HUES64 (cell line): ENCODE data around the gene KLHL29.
"Not testable (repeated sequence)": the region's sequence is repeated elsewhere in the genome, so short reads cannot be mapped to it uniquely, and the experiment has no call there.

Experiments used
- H3K27ac ChIP-seq: 2 replicates; pipeline ENCODE4 v1.7.0; 2013; ENCODE audit warnings: low read depth, low read length, inconsistent platforms
- H3K27me3 ChIP-seq: 2 replicates; pipeline ENCODE4 v1.6.1; 2013; ENCODE audit warnings: mild to moderate bottlenecking, low read length; ENCODE audit not compliant: insufficient read depth
- H3K36me3 ChIP-seq: 2 replicates; pipeline ENCODE4 v1.6.1; 2013; ENCODE audit warnings: mild to moderate bottlenecking, low read length; ENCODE audit not compliant: insufficient read depth
- H3K4me1 ChIP-seq: 2 replicates; pipeline ENCODE4 v1.6.1; 2013; ENCODE audit warnings: mild to moderate bottlenecking, low read length, moderate library complexity; ENCODE audit not compliant: insufficient read depth
- H3K4me3 ChIP-seq: 2 replicates; pipeline ENCODE4 v1.5.1; 2013; ENCODE audit warnings: mild to moderate bottlenecking, low read length, moderate library complexity
- H3K9ac ChIP-seq: 2 replicates; pipeline ENCODE4 v1.6.1; 2013; ENCODE audit warnings: mild to moderate bottlenecking, low read depth, low read length
- H3K9me3 ChIP-seq: 2 replicates; pipeline ENCODE4 v1.6.1; 2013; ENCODE audit warnings: low read depth, low read length; ENCODE audit not compliant: insufficient read depth
- WGBS: fragments of 150-250, 120-280 bp; methylation state at CpG from one replicate; pipeline ENCODE4 v1.1.7; 2013; ENCODE audit warnings: missing lambda C conversion rate; 5-methylcytosine and 5-hydroxymethylcytosine counted together

Gene KLHL29

GRCh38 chr2:23385351-23385747 is 370 bp downstream of the KLHL29 start:
- peak overlapping the region; percentile 64 for H3K4me3 ChIP-seq
- no peak overlapping the region for H3K27ac ChIP-seq
- 1% methylated on average over 52 of the region's 52 CpGs for WGBS
- H3K4me1 ChIP-seq, result peaks cover 7% of the 10 kb centered on the region
- H3K9ac ChIP-seq, result no peak overlapping the region
- H3K27me3 ChIP-seq, result peaks cover 91% of the 10 kb centered on the region
- H3K9me3 ChIP-seq, result no peaks in the 10 kb centered on the region
- no peaks in the 10 kb centered on the region for H3K36me3 ChIP-seq

- Histone ChIP-seq H3K9me3 (no peaks in the 10 kb centered on the region), H3K9ac (no peak overlapping the region), H3K27ac (no peak overlapping the region), H3K4me3 (peak overlapping the region; percentile 64), H3K36me3 (no peaks in the 10 kb centered on the region), H3K27me3 (peaks cover 91% of the 10 kb centered on the region), H3K4me1 (peaks cover 2% of the 10 kb centered on the region)
- WGBS, result under 1% methylated on average over 63 of the region's 63 CpGs
These were observed 864 bp downstream of the KLHL29 start for GRCh38 chr2:23385748-23386338.

DNA sequence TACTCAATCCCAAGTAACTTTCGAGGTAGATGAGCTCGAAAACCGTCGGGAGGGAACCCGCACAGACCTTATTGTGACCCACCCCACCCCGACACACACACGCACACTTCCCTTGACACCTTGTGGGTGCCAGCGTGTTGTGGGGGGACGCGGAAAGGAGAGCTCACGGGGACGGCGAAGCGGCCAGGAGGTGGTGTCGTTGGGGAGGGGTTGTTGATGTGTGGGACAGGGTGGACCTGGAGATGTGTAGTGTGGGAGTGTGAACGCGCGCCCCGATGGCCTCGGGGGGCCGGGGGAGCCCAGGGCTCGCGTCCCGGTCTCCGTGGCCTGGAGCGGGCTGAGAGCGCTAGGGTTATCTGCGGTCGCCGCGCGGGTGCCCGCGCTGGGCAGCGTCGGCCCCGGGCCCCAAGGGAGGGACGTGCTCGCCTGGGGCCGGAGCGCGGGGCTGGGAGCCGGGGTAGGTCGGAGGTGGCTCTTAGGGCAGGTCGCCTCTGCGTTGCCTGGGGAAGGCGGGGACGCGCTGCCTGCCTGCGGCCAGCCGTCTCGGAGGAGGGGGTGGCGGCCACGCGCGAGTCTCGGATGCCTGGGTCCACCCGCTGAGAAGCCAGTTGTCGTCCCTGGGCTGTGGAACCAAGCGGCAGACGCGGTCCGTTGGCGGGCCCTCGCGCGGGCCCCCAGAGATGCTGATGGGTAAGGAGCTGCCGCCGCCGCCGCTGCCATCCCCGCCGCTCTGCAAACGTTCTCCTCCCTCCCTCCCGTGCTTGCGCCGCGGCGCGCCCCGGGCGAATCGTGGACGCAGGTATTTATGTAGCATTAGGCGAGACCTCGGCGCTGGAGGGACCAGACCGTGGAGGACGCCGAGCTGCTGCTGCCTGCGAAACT is 1.6 kb downstream of the KLHL29 start:
- Histone ChIP-seq H3K9me3 (no peaks in the 10 kb centered on the region), H3K27me3 (peaks cover 87% of the 10 kb centered on the region), H3K36me3 (no peaks in the 10 kb centered on the region), H3K9ac (no peak overlapping the region), H3K4me1 (no peaks in the 10 kb centered on the region), H3K27ac (no peak overlapping the region), H3K4me3 (peak overlapping the region; percentile 64)
- under 1% methylated on average over 91 of the region's 91 CpGs for WGBS

DNA sequence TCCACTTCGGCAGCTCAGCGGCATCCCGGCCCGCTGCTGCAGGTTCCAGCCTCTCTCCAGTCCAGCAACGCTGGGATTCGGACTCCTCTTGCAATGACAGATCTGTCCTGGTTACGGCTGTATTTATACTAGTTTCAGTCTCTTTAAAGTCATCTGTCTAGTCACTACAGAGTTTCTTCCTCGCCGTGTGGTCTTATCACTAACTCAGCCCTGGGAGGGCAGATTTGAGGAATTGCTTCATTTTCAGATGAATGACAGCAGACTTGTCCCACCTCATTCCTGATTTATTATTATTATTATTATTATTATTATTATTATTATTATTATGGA is 2.2 kb downstream of the KLHL29 start:
- H3K9me3 ChIP-seq, result no peaks in the 10 kb centered on the region
- 9% methylated on average over 9 of the region's 9 CpGs for WGBS
- no peaks in the 10 kb centered on the region for H3K36me3 ChIP-seq
- H3K4me1 ChIP-seq, result no peaks in the 10 kb centered on the region
- H3K27ac ChIP-seq, result no peak overlapping the region
- H3K27me3 ChIP-seq, result peaks cover 81% of the 10 kb centered on the region
- H3K9ac ChIP-seq, result no peak overlapping the region
- H3K4me3 ChIP-seq, result peak overlapping the region; percentile 64

- Histone ChIP-seq H3K4me1 (no peaks in the 10 kb centered on the region), H3K9me3 (no peaks in the 10 kb centered on the region), H3K4me3 (no peak overlapping the region), H3K27ac (no peak overlapping the region), H3K36me3 (no peaks in the 10 kb centered on the region), H3K9ac (no peak overlapping the region), H3K27me3 (peaks cover 74% of the 10 kb centered on the region)
- 100% methylated on average over 2 of the region's 3 CpGs for WGBS
These were observed 2.9 kb downstream of the KLHL29 start for GRCh38 chr2:23387845-23388244.

DNA sequence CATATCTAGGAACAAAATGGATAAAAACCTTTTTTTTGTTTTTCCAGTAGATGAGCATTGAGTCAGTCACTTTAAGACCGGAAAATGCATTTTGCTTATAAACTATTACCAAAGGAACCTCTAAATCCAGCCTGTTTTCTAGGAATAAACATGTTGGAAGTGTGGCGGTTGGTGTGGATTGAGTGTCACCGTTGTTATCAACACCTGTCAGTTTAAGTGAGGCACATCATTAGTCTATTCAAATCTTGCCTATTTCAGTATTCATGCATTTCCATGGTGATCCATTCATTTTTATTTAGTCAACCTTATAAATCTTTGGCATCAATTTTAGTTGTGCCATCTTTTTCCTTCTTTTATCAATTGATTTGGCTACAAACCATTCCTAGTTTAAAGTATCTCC is 3.3 kb downstream of the KLHL29 start:
- peaks cover 70% of the 10 kb centered on the region for H3K27me3 ChIP-seq
- no peaks in the 10 kb centered on the region for H3K4me1 ChIP-seq
- no peaks in the 10 kb centered on the region for H3K36me3 ChIP-seq
- no peak overlapping the region for H3K9ac ChIP-seq
- H3K9me3 ChIP-seq, result no peaks in the 10 kb centered on the region
- WGBS, result 72% methylated on average over 2 of the region's 3 CpGs
- no peak overlapping the region for H3K27ac ChIP-seq
- no peak overlapping the region for H3K4me3 ChIP-seq

DNA sequence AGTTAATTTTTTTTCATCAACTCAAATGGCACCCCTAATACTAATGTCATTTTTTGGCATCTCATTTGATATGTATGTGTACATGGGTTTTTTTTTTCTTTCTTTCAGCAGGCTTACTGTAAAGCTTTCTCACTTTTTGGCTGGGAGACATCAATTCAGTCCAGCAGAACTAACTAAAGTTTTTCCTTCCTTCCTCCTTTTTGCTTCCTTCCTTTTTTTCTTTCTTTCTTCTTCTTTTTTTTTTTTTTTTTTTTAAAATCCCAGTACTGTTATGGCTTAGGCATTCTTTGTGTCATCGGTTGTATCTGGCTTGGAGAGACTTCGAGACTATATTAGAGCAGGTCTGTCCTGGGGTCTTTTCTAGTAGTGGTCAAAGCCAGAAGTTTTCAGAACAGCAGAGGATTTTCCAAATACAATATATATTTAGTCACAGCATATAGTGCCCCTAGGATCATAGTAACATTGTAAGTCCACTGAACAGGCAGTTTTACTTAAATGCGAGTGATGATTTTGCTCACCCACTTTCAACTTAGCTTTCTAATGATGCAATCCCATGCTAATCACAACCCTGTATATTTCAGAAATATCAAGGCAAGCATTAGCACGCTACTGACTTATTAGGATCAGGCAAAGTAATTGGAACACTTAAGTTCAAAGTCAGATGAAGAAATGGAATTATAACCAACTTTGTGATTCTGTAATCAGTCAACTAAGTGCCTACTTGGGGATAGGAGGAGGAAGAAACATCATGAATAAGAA is 4.0 kb downstream of the KLHL29 start:
- Histone ChIP-seq H3K9me3 (no peaks in the 10 kb centered on the region), H3K27ac (no peak overlapping the region), H3K4me3 (no peak overlapping the region), H3K36me3 (no peaks in the 10 kb centered on the region), H3K4me1 (no peaks in the 10 kb centered on the region), H3K9ac (no peak overlapping the region), H3K27me3 (peaks cover 63% of the 10 kb centered on the region)
- 93% methylated on average over 4 of the region's 4 CpGs for WGBS

- H3K9ac ChIP-seq, result no peak overlapping the region
- no peaks in the 10 kb centered on the region for H3K36me3 ChIP-seq
- H3K27ac ChIP-seq, result no peak overlapping the region
- WGBS, result 87% methylated on average over 11 of the region's 11 CpGs
- no peaks in the 10 kb centered on the region for H3K4me1 ChIP-seq
- peaks cover 54% of the 10 kb centered on the region for H3K27me3 ChIP-seq
- no peaks in the 10 kb centered on the region for H3K9me3 ChIP-seq
- H3K4me3 ChIP-seq, result no peak overlapping the region
These were observed 5.2 kb downstream of the KLHL29 start for GRCh38 chr2:23390152-23390551.

DNA sequence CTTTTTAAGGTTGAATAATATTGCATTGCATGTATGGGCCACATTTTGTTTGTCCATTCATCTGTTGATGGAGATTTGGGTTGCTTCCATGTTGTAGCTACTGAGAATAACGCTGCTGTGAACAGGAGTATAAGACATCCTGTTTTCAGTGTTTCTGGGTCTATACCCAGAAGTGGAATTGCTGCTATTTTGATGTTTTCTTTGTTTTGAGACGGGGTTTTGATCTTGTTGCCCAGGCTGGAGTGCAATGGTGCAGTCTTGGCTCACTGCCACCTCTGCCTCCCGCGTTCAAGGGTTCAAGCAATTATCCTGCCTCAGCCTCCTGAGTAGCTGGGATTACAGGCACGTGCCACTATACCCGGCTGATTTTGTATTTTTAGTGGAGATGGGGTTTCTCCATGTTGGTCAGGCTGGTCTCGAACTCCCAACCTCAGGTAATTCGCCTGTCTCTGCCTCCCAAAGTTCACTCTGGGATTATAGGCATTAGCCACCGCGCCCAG is 6.3 kb downstream of the KLHL29 start:
- H3K27me3 ChIP-seq, result peaks cover 44% of the 10 kb centered on the region
- not testable (repeated sequence) for H3K27ac ChIP-seq, H3K9ac ChIP-seq, H3K9me3 ChIP-seq, H3K4me3 ChIP-seq, H3K4me1 ChIP-seq, H3K36me3 ChIP-seq
- 93% methylated on average over 8 of the region's 10 CpGs for WGBS

- H3K4me1 ChIP-seq, result no peaks in the 10 kb centered on the region
- no peak overlapping the region for H3K4me3 ChIP-seq
- no peak overlapping the region for H3K27ac ChIP-seq
- no peak overlapping the region for H3K9ac ChIP-seq
- 87% methylated on average over 8 of the region's 8 CpGs for WGBS
- no peaks in the 10 kb centered on the region for H3K9me3 ChIP-seq
- peaks cover 20% of the 10 kb centered on the region for H3K27me3 ChIP-seq
- no peaks in the 10 kb centered on the region for H3K36me3 ChIP-seq
These were observed 8.7 kb downstream of the KLHL29 start for GRCh38 chr2:23393722-23394121.

DNA sequence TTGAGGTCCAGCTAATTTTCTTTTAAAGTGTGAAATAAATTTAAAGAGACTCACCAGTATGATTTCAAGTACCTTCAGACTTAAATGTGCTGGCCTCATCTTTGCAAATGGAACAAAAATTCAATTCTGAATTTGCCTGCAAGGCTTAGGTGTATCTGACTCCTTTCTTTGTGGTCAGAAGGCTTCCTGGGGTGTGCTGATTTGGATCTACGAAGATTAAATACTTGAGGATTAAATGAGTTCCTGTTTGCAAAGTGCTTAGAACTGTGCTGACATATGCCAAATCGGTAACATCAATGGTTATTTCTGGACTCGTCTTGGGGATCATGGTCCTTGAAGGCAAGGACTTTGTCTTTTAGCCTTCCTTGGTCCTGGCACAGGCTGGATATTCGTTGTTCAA is 9.7 kb downstream of the KLHL29 start:
- H3K36me3 ChIP-seq, result no peaks in the 10 kb centered on the region
- H3K27ac ChIP-seq, result no peak overlapping the region
- no peaks in the 10 kb centered on the region for H3K9me3 ChIP-seq
- 90% methylated on average over 4 of the region's 4 CpGs for WGBS
- H3K27me3 ChIP-seq, result peaks cover 10% of the 10 kb centered on the region; the same call in 1 of the 2 replicates
- H3K9ac ChIP-seq, result no peak overlapping the region
- no peak overlapping the region for H3K4me3 ChIP-seq
- no peaks in the 10 kb centered on the region for H3K4me1 ChIP-seq
